T-helper 17 cell (primary cell): ENCODE measurements around the gene SMG9. TPM values are rescaled to one million over a fixed set of nuclear protein-coding genes. Genes with fewer than 3 reads are reported as not detected.
A peak's percentile ranks its signal among the peaks of the same experiment; 100 is the strongest.

Experiments used
- ATAC-seq: fragments of 150-1000 bp; cut with Tn5 transposase; 2 replicates; pipeline ENCODE4 v1.10.0; 2021; ENCODE audit warnings: mild to moderate bottlenecking, moderate library complexity
- DNase-seq, 3 donors: peaks; one replicate each; pipeline versions ENCODE4 v3.0.0 to v3.0.0-alpha.2; 2020 to 2021
- H3K9me3 ChIP-seq: one replicate; pipeline ENCODE4 v1.7.0; 2013; ENCODE audit warnings: low read length, mild to moderate bottlenecking; ENCODE audit not compliant: control insufficient read depth, poor library complexity, severe bottlenecking
- H3K27ac Mint-ChIP-seq: one replicate; pipeline ENCODE4 v1.8.0; 2022; ENCODE audit warnings: mild to moderate bottlenecking, moderate library complexity, mixed read lengths
- H3K27me3 Mint-ChIP-seq: one replicate; pipeline ENCODE4 v1.8.0; 2022; ENCODE audit warnings: mixed read lengths
- H3K36me3 Mint-ChIP-seq: one replicate; pipeline ENCODE4 v1.8.0; 2022; ENCODE audit warnings: low read depth, mixed read lengths
- H3K4me1 Mint-ChIP-seq: one replicate; pipeline ENCODE4 v1.8.0; 2022; ENCODE audit warnings: mild to moderate bottlenecking, mixed read lengths
- H3K4me3 Mint-ChIP-seq: one replicate; pipeline ENCODE4 v1.8.0; 2022; ENCODE audit warnings: mild to moderate bottlenecking, moderate library complexity, mixed read lengths
- total RNA-seq, 4 donors: library from RNA in 2 of 4; stranded (reverse) in 2 of 4; gene quantifications; one replicate each; pipeline ENCODE4 v1.2.3 and lab custom pipeline; 2022 to 2026

Gene SMG9
- total RNA-seq, 2 donors from 2014 or later = 35.6 to 44.4 TPM

GRCh38 chr19:43741075-43741825, 13.5 kb downstream of the SMG9 start:
- DNase-seq (no peak), ATAC-seq (no peak)
- no peak overlapping the region for H3K4me3 Mint-ChIP-seq
- H3K4me1 Mint-ChIP-seq = peaks cover 22% of the 10 kb centered on the region
- H3K36me3 Mint-ChIP-seq = peaks cover 9% of the 10 kb centered on the region
- no peaks in the 10 kb centered on the region for H3K9me3 ChIP-seq
- no peak overlapping the region for H3K27ac Mint-ChIP-seq
- H3K27me3 Mint-ChIP-seq = no peaks in the 10 kb centered on the region

- H3K9me3 ChIP-seq = no peaks in the 10 kb centered on the region
- peaks cover 8% of the 10 kb centered on the region for H3K36me3 Mint-ChIP-seq
- H3K27me3 Mint-ChIP-seq = no peaks in the 10 kb centered on the region
- no peak overlapping the region for H3K27ac Mint-ChIP-seq
- DNase-seq (no peak), ATAC-seq (no peak)
- H3K4me1 Mint-ChIP-seq = peaks cover 17% of the 10 kb centered on the region
- H3K4me3 Mint-ChIP-seq = no peak overlapping the region
Observed at GRCh38 chr19:43739439-43740235, 15.1 kb downstream of the SMG9 start.

GRCh38 chr19:43738780-43739211, 16.0 kb downstream of the SMG9 start:
- H3K9me3 ChIP-seq = no peaks in the 10 kb centered on the region
- Mint-ChIP-seq H3K4me3 (no peak overlapping the region), H3K27ac (peak overlapping the region; percentile 4), H3K27me3 (no peaks in the 10 kb centered on the region), H3K36me3 (peaks cover 8% of the 10 kb centered on the region), H3K4me1 (peaks cover 15% of the 10 kb centered on the region)
- DNase-seq (no peak), ATAC-seq (no peak)

- no peak for DNase-seq
- H3K36me3 Mint-ChIP-seq = peaks cover 6% of the 10 kb centered on the region
Observed at GRCh38 chr19:43735957-43736356, 18.8 kb downstream of the SMG9 start.

GRCh38 chr19:43735013-43735412, 19.7 kb downstream of the SMG9 start:
- H3K4me1 Mint-ChIP-seq = peaks cover 11% of the 10 kb centered on the region
- DNase-seq = no peak
- H3K9me3 ChIP-seq = no peaks in the 10 kb centered on the region
- ATAC-seq = no peak
- peaks cover 8% of the 10 kb centered on the region for H3K36me3 Mint-ChIP-seq
- no peaks in the 10 kb centered on the region for H3K27me3 Mint-ChIP-seq
- H3K27ac Mint-ChIP-seq = no peak overlapping the region
- no peak overlapping the region for H3K4me3 Mint-ChIP-seq

More at GRCh38 chr19:43735957-43736356, 18.8 kb downstream of the SMG9 start:
- ATAC-seq = no peak
- no peak overlapping the region for H3K27ac Mint-ChIP-seq
- H3K4me1 Mint-ChIP-seq = peaks cover 11% of the 10 kb centered on the region
- H3K4me3 Mint-ChIP-seq = no peak overlapping the region
- no peaks in the 10 kb centered on the region for H3K27me3 Mint-ChIP-seq
- no peaks in the 10 kb centered on the region for H3K9me3 ChIP-seq

GRCh38 chr19:43731846-43732245, 22.9 kb downstream of the SMG9 start:
- H3K4me1 Mint-ChIP-seq = no peaks in the 10 kb centered on the region
- no peak for ATAC-seq
- DNase-seq = no peak
- peak overlapping the region; percentile 73 for H3K27ac Mint-ChIP-seq
- peaks cover 8% of the 10 kb centered on the region for H3K36me3 Mint-ChIP-seq
- H3K4me3 Mint-ChIP-seq = no peak overlapping the region
- no peaks in the 10 kb centered on the region for H3K9me3 ChIP-seq
- no peaks in the 10 kb centered on the region for H3K27me3 Mint-ChIP-seq

GRCh38 chr19:43731346-43731745, 23.4 kb downstream of the SMG9 start:
- H3K4me3 Mint-ChIP-seq = no peak overlapping the region
- no peaks in the 10 kb centered on the region for H3K9me3 ChIP-seq
- no peak for ATAC-seq
- no peaks in the 10 kb centered on the region for H3K27me3 Mint-ChIP-seq
- H3K27ac Mint-ChIP-seq = peak overlapping the region; percentile 73
- DNase-seq = no peak
- H3K36me3 Mint-ChIP-seq = peaks cover 5% of the 10 kb centered on the region
- H3K4me1 Mint-ChIP-seq = peaks cover 2% of the 10 kb centered on the region

GRCh38 chr19:43729919-43730318, 24.8 kb downstream of the SMG9 start:
- H3K9me3 ChIP-seq = no peaks in the 10 kb centered on the region
- Mint-ChIP-seq H3K27me3 (no peaks in the 10 kb centered on the region), H3K4me1 (peaks cover 4% of the 10 kb centered on the region), H3K4me3 (no peak overlapping the region), H3K36me3 (peaks cover 5% of the 10 kb centered on the region), H3K27ac (no peak overlapping the region)
- no peak for ATAC-seq
- DNase-seq = no peak

- ATAC-seq = no peak
- H3K9me3 ChIP-seq = no peaks in the 10 kb centered on the region
- H3K4me1 Mint-ChIP-seq = peaks cover 4% of the 10 kb centered on the region
- no peak for DNase-seq
- H3K4me3 Mint-ChIP-seq = no peak overlapping the region
- no peak overlapping the region for H3K27ac Mint-ChIP-seq
- H3K27me3 Mint-ChIP-seq = no peaks in the 10 kb centered on the region
- H3K36me3 Mint-ChIP-seq = peaks cover 3% of the 10 kb centered on the region
Observed at GRCh38 chr19:43727593-43727853, 27.2 kb downstream of the SMG9 start.

- H3K27ac Mint-ChIP-seq = no peak overlapping the region
Observed at GRCh38 chr19:43726736-43727592, 27.8 kb downstream of the SMG9 start.

GRCh38 chr19:43725468-43725867, 29.3 kb downstream of the SMG9 start:
- Mint-ChIP-seq H3K4me1 (peaks cover 4% of the 10 kb centered on the region), H3K27ac (peak overlapping the region; percentile 41), H3K4me3 (no peak overlapping the region), H3K36me3 (peaks cover 3% of the 10 kb centered on the region), H3K27me3 (no peaks in the 10 kb centered on the region)
- DNase-seq = no peak
- no peaks in the 10 kb centered on the region for H3K9me3 ChIP-seq
- peak; percentile 27 for ATAC-seq

More at GRCh38 chr19:43726736-43727592, 27.8 kb downstream of the SMG9 start:
- no peak for ATAC-seq
- Mint-ChIP-seq H3K27me3 (no peaks in the 10 kb centered on the region), H3K4me3 (no peak overlapping the region), H3K36me3 (peaks cover 3% of the 10 kb centered on the region), H3K4me1 (peaks cover 4% of the 10 kb centered on the region)
- DNase-seq = no peak
- no peaks in the 10 kb centered on the region for H3K9me3 ChIP-seq

- no peak for DNase-seq
- no peaks in the 10 kb centered on the region for H3K27me3 Mint-ChIP-seq
- ATAC-seq = no peak
- no peaks in the 10 kb centered on the region for H3K9me3 ChIP-seq
- H3K27ac Mint-ChIP-seq = no peak overlapping the region
- H3K4me3 Mint-ChIP-seq = no peak overlapping the region
- peaks cover 4% of the 10 kb centered on the region for H3K4me1 Mint-ChIP-seq
- no peaks in the 10 kb centered on the region for H3K36me3 Mint-ChIP-seq
Observed at GRCh38 chr19:43724896-43725295, 29.9 kb downstream of the SMG9 start.

- H3K36me3 Mint-ChIP-seq = no peaks in the 10 kb centered on the region
- H3K4me1 Mint-ChIP-seq = peaks cover 4% of the 10 kb centered on the region
- no peaks in the 10 kb centered on the region for H3K9me3 ChIP-seq
- H3K4me3 Mint-ChIP-seq = no peak overlapping the region
- ATAC-seq (no peak), DNase-seq (no peak)
- no peak overlapping the region for H3K27ac Mint-ChIP-seq
- no peaks in the 10 kb centered on the region for H3K27me3 Mint-ChIP-seq
Observed at GRCh38 chr19:43723588-43723987, 31.2 kb downstream of the SMG9 start.
